Thoracic aorta (tissue), 2 donors: Measurements from ENCODE around the gene ZSCAN18. TPM values are rescaled to one million over a fixed set of nuclear protein-coding genes. Genes with fewer than 3 reads are reported as not detected.

Experiments
- ATAC-seq: fragments of 150-250 bp; one replicate; pipeline ENCODE4 v1.8.0; 2017; ENCODE audit warnings: low read depth; ENCODE audit not compliant: insufficient number of reproducible peaks, low FRiP score
- DNase-seq: peaks from one replicate; pipeline ENCODE4 v3.0.0-alpha.2; 2020; ENCODE audit warnings: low spot score
- H3K27ac ChIP-seq, 2 donors: fragments of 200-600 bp; sonication (generic); 1 replicate in 1 of 2; 2 replicates in 1 of 2; pipeline ENCODE4 v1.5.1; 2016; ENCODE audit warnings: mild to moderate bottlenecking in 2 of 2, moderate library complexity in 2 of 2
- H3K27me3 ChIP-seq: fragments of 200-600 bp; sonication (generic); replicated peaks from 2 replicates; pipeline ENCODE4 v1.6.0; 2016; ENCODE audit warnings: mild to moderate bottlenecking; ENCODE audit not compliant: insufficient read depth
- H3K36me3 ChIP-seq: fragments of 200-600 bp; sonication (generic); one replicate; pipeline ENCODE4 v1.5.1; 2016
- H3K4me1 ChIP-seq, 2 donors: fragments of 200-600 bp; sonication (generic); 1 replicate in 1 of 2; 2 replicates in 1 of 2; pipeline versions ENCODE4 v1.5.1 to v1.6.0; 2016; ENCODE audit warnings: low read depth in 2 of 2, mild to moderate bottlenecking in 1 of 2; ENCODE audit not compliant: control insufficient read depth in 1 of 2
- H3K4me3 ChIP-seq: fragments of 200-600 bp; sonication (generic); 2 replicates; pipeline ENCODE4 v1.5.1; 2016; ENCODE audit warnings: mild to moderate bottlenecking
- H3K9me3 ChIP-seq: fragments of 200-600 bp; sonication (generic); 2 replicates; pipeline ENCODE4 v1.5.1; 2016
- total RNA-seq, 2 donors: library from RNA; depleted of rRNA; stranded (reverse); fragments of >200 nt; gene quantifications; one replicate each; pipeline versions ENCODE4 v1.1.0 to v1.2.3, GENCODE V29; 2016
- TF ChIP-seq, protein P1 (sequence below): fragments of 200-600 bp; sonication (generic); IDR thresholded peaks from one replicate; pipeline ENCODE4 v1.5.1; 2019; ENCODE audit warnings: antibody characterized with exemption

Gene ZSCAN18
- total RNA-seq, 2 donors from 2014 or later, result 90.9 to 102 TPM

DNA sequence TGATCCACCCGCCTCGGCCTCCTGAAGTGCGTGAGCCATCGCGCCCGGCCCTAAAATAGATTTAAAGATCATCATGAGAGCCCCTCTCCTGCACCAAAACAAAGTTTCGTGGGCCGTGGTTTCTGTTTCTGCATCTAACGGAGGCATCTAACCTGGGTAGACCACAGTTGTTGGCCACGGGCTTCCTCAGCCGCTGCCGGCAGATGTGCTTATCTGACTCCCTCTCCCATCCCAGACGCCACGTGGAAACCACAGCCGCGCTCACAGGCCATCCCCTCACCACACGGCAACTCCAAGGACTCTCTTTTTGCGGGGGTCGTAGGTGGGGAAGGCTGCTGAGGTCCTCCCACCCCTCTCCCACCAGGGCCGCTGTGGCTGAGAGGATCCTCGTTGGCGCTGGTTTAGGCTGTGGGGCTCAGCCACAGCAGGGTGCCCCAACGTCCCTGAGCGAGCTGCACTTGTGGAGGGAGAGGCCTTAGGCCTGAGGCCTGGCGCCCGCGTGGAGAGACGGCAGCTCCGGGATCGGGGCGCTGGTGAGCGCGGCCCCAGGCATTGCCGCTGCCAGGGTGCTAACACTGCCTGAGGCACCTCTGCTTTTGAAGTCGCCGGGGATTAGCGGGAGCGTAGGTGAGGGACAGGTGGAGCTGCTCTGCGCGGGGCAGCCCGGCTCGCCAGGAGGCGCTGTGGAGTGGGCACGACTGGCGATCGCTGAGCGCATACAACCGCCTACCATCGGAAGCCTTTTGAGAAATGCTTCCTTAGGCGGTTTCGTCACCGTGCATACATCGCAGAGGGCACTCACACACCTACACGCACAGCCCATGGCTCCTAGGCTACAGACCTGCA, 55.3 kb downstream of the ZSCAN18 start:
- H3K27me3 ChIP-seq, result no peaks in the 10 kb centered on the region
- TF ChIP-seq, protein P1, sequence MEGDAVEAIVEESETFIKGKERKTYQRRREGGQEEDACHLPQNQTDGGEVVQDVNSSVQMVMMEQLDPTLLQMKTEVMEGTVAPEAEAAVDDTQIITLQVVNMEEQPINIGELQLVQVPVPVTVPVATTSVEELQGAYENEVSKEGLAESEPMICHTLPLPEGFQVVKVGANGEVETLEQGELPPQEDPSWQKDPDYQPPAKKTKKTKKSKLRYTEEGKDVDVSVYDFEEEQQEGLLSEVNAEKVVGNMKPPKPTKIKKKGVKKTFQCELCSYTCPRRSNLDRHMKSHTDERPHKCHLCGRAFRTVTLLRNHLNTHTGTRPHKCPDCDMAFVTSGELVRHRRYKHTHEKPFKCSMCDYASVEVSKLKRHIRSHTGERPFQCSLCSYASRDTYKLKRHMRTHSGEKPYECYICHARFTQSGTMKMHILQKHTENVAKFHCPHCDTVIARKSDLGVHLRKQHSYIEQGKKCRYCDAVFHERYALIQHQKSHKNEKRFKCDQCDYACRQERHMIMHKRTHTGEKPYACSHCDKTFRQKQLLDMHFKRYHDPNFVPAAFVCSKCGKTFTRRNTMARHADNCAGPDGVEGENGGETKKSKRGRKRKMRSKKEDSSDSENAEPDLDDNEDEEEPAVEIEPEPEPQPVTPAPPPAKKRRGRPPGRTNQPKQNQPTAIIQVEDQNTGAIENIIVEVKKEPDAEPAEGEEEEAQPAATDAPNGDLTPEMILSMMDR, result no peak
- no peak overlapping the region for H3K27ac ChIP-seq
- H3K4me1 ChIP-seq, result no peaks in the 10 kb centered on the region
- ATAC-seq (no peak), DNase-seq (no peak)
- H3K4me3 ChIP-seq, result no peak overlapping the region
- peaks cover 29% of the 10 kb centered on the region for H3K9me3 ChIP-seq
- no peaks in the 10 kb centered on the region for H3K36me3 ChIP-seq

DNA sequence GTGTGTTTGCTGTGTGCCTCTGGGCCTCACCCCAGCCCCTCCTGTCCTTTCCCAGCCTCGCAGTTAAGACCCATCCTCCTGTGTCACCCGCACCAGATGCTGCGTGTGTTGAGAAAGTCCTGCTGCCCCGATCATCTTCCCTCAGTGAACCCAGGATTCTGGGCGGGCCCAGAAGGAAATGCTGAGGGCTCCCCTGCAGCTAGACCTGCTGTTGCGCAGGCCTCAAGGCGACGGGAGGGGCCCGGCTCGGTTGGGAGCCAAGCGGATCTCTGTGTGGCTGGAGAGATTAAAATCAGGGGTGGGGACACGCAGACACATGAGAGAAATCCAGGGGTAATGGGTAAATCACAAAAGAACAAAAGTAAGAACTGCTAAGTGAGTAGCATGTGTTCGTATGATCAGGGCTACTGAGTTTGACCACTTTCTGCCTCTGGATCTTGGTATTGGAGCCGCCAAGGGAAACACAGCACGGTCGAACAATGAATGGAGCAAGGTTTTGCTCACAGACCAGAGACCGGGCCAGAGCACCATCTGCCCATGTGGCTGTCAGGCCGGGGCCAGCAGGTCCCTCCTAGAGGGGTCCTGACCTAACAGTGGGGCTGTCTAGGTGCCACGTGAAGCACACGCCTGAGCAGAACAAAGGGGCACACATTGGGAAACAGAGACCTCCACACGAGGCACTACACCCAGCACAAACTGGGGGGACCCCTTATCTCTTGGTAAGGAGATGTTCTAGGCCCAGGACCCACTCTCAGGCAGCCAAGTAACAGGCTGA, 57.1 kb downstream of the ZSCAN18 start:
- Histone ChIP-seq H3K4me3 (no peak overlapping the region), H3K27me3 (no peaks in the 10 kb centered on the region), H3K36me3 (no peaks in the 10 kb centered on the region), H3K9me3 (peaks cover 34% of the 10 kb centered on the region), H3K4me1 (no peaks in the 10 kb centered on the region), H3K27ac (no peak overlapping the region)
- no peak for DNase-seq
- TF ChIP-seq, protein P1, result no peak
- ATAC-seq, result no peak

DNA sequence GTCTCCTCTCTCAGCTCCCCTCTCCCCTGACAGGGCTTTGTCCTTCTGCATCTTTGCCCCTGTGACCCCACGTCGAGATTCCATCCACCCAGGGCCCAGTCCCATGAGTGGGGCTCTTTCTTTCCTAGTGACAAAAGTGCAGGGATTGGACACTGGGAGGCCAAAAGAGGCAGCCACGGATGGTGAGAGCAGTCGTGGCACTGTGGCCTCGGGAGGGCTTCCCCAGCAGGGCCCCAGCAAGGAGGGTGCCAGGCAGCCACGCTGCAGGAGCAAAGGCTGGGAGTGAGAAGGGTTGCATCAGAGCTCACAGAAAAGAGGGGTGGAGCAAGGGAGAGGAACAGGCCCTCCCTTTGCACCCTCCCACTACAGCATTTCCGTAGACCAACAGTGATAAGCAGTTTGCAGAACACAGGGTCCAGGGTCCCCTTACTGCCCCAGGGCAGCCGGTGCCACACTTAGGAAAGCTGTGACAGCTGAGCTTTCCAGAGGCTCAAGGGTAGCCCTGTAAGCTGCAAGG, 59.3 kb downstream of the ZSCAN18 start:
- H3K27ac ChIP-seq, result no peak overlapping the region
- no peaks in the 10 kb centered on the region for H3K36me3 ChIP-seq
- peaks cover 25% of the 10 kb centered on the region for H3K9me3 ChIP-seq
- ATAC-seq (no peak), DNase-seq (no peak)
- H3K27me3 ChIP-seq, result no peaks in the 10 kb centered on the region
- H3K4me3 ChIP-seq, result no peak overlapping the region
- H3K4me1 ChIP-seq, result no peaks in the 10 kb centered on the region
- TF ChIP-seq, protein P1, result no peak

DNA sequence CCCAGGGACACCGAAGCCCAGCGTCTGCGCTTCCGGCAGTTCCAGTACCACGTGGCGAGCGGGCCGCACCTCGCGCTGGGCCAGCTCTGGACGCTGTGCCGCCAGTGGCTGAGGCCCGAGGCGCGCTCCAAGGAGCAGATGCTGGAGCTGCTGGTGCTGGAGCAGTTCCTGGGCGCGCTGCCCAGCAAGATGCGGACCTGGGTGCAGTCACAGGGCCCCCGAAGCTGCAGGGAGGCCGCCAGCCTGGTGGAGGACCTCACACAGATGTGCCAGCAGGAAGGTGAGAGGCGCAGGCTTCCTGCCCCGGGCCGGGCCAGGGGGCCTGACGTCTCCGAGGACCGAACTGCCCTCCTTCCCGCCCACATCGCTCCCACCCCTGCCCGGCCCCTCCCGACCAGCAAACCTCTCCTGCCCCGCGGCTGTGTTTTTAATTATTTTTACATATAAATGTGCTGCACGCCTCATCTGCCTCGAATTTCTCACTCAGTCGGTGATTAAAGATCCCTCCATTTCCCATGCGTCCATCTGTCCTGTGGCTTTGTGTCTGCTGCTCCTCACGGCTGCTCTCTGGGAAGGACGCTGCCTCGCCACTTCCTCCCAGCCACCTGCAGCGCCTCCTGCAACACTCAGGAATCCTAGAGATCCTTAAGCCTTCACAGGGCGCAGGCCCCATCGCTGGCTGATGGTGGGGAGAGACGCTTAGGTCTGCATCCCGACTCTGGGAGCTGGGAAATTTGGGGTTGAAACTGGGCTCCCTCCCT, 59.9 kb downstream of the ZSCAN18 start:
- TF ChIP-seq, protein P1, result no peak
- Histone ChIP-seq H3K4me3 (no peak overlapping the region), H3K4me1 (no peaks in the 10 kb centered on the region), H3K27ac (no peak overlapping the region), H3K27me3 (no peaks in the 10 kb centered on the region), H3K36me3 (no peaks in the 10 kb centered on the region), H3K9me3 (peaks cover 24% of the 10 kb centered on the region)
- no peak for DNase-seq
- no peak for ATAC-seq
